ENCODE results near the gene BOLA2.
"Not testable (repeated sequence)": the region's sequence is repeated elsewhere in the genome, so short reads cannot be mapped to it uniquely, and the experiment has no call there.

Gene BOLA2

DNA sequence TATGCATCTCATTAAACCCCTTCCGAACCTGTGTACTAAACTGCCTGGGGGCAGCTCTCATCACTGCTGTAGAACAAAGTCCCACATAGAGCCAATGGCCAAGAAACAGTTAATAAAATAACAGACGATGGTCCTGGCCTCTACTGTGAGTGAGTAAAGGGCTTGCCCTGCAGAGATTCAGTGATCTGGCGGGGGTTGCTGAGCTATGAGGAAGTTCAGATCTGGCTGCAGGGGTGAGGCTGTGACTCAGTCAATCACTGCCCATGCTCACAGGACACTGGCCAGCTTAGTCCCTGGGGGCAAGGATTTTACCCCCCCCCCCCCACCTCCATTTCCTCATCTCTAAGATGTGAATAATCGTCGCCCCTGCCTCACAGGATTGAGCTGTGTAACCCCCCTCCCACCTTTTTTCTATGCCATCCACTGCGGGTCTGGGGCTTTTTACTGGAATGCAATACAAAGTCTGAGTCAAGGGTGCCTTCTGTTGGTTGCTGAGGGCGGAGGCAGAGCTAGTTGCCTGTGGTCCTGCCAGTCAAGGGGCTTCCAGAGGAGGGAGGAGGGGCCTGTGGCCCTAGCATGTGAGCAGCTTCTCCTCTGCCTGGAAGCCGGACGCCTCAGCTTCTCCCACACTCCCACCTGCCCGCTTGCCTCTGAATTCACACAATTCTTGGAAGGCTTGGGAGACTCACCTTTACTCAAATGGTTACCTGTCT, 13.7 kb upstream of the BOLA2 start:
- H3K4me3 ChIP-seq (ENCODE audit: insufficient read depth in 1 of 2, low read depth in 1 of 2, low read length in 2 of 2); H3K9me3 ChIP-seq (ENCODE audit: control insufficient read depth, low read length); H2BK5ac ChIP-seq (ENCODE audit: low read depth, low read length, poor library complexity, severe bottlenecking); H4K8ac ChIP-seq (ENCODE audit: low read length); H4K91ac ChIP-seq (ENCODE audit: low read length); H2BK120ac ChIP-seq (ENCODE audit: low read depth, low read length); H2BK15ac ChIP-seq (ENCODE audit: low read depth, poor library complexity, severe bottlenecking); H3K4ac ChIP-seq (ENCODE audit: low read depth in 1 of 2, low read length in 2 of 2); H3K4me1 ChIP-seq (ENCODE audit: control insufficient read depth, insufficient read depth, low read depth, low read length); H3K79me1 ChIP-seq (replicated peaks; ENCODE audit: low read length, poor library complexity, severe bottlenecking); DNase-seq; H3K23ac ChIP-seq (ENCODE audit: low read length in 2 of 2); H2AK5ac ChIP-seq (ENCODE audit: low read length, severe bottlenecking); H2AFZ ChIP-seq (ENCODE audit: low read depth, low read length); H3K9ac ChIP-seq (ENCODE audit: low read length); H3K18ac ChIP-seq (ENCODE audit: low read depth in 1 of 2, low read length in 2 of 2); H3K36me3 ChIP-seq (ENCODE audit: control insufficient read depth in 1 of 2, insufficient read depth in 2 of 2, low read depth in 1 of 2, low read length in 2 of 2); H3K27me3 ChIP-seq (ENCODE audit: control insufficient read depth in 1 of 2, insufficient read depth in 1 of 2, low read length in 2 of 2); H2BK12ac ChIP-seq (ENCODE audit: low read length in 2 of 2); H3K14ac ChIP-seq (ENCODE audit: low read length in 2 of 2); H3K27ac ChIP-seq (ENCODE audit: low read length, poor library complexity, severe bottlenecking); H3K4me2 ChIP-seq (ENCODE audit: low read length, poor library complexity, severe bottlenecking): not testable (repeated sequence)
- WGBS: no CpG with 5 or more reads among the region's 10 CpGs

DNA sequence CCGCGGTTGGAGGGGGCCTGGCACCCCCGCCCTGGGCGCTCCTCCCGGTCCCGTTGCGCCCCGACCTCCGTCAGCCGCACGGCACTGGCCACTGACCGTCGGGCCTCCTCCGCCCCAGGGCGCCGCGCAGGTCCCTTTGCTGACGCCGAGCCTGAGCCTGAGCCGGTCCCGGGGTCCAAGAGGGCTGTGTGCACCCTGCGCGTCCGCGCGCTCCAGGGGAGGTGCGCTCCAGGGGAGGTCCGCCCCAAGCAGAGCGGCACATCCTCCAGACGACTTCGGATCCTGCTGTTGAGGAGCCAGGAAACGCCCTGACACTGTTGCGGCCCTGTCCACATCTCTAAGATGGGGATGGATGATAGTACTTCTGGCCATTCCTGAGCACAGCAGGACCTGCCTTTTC, 12.8 kb upstream of the BOLA2 start:
- not testable (repeated sequence) for H3K36me3 ChIP-seq (ENCODE audit: control insufficient read depth in 1 of 2, insufficient read depth in 2 of 2, low read depth in 1 of 2, low read length in 2 of 2)

DNA sequence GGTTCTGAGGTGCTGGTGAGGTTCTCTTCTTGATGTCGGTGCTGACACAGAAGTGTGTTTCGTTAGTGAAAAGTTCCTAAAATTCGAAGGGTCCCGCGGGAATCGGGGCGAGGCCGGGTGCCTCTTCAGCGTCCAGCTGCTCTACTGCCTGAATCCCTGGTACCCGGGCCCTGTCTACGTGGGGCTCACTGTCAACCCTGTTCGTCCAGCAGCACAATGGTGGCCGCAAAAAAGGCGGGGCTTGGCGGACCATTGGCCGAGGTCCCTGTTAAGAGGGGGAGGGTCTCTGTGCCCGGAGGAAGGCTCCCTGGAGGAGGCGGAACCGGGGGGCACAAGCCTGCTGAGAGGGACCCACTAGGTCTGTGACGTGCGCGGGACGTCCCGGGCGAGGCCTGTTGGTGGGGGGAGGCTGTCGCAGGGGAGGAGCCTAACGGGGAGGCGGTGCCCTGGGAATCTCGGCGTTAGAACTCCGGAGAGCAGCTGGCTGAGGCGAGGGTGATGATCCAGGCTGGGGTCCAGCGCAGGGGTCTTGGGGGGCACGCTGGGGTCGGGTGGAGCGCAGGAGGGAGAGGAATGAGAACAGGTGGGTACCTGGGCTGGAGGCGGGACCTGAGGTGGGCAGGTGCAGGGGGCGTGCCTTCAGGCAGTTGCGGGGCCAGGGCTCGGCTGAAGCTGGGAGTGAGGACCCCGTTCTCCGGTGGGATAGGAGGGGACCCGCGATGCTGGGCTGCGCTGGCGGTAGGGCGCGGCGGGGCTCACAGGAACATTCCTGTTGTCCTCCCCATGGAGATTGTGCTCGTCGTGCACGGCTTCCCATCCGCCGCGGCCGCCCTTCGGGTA, 12.1 kb upstream of the BOLA2 start:
- H2BK120ac ChIP-seq (ENCODE audit: low read depth, low read length); H2BK12ac ChIP-seq (ENCODE audit: low read length in 2 of 2); H3K27ac ChIP-seq (ENCODE audit: low read length, poor library complexity, severe bottlenecking); H3K9me3 ChIP-seq (ENCODE audit: control insufficient read depth, low read length); H3K79me1 ChIP-seq (replicated peaks; ENCODE audit: low read length, poor library complexity, severe bottlenecking); H3K4me2 ChIP-seq (ENCODE audit: low read length, poor library complexity, severe bottlenecking); H3K27me3 ChIP-seq (ENCODE audit: control insufficient read depth in 1 of 2, insufficient read depth in 1 of 2, low read length in 2 of 2); DNase-seq; H3K9ac ChIP-seq (ENCODE audit: low read length); H3K4me1 ChIP-seq (ENCODE audit: control insufficient read depth, insufficient read depth, low read depth, low read length); H4K91ac ChIP-seq (ENCODE audit: low read length); H2AK5ac ChIP-seq (ENCODE audit: low read length, severe bottlenecking); H3K14ac ChIP-seq (ENCODE audit: low read length in 2 of 2); H3K4me3 ChIP-seq (ENCODE audit: insufficient read depth in 1 of 2, low read depth in 1 of 2, low read length in 2 of 2); H3K18ac ChIP-seq (ENCODE audit: low read depth in 1 of 2, low read length in 2 of 2); H2AFZ ChIP-seq (ENCODE audit: low read depth, low read length); H3K23ac ChIP-seq (ENCODE audit: low read length in 2 of 2); H4K8ac ChIP-seq (ENCODE audit: low read length); H2BK5ac ChIP-seq (ENCODE audit: low read depth, low read length, poor library complexity, severe bottlenecking); H2BK15ac ChIP-seq (ENCODE audit: low read depth, poor library complexity, severe bottlenecking); H3K36me3 ChIP-seq (ENCODE audit: control insufficient read depth in 1 of 2, insufficient read depth in 2 of 2, low read depth in 1 of 2, low read length in 2 of 2); H3K4ac ChIP-seq (ENCODE audit: low read depth in 1 of 2, low read length in 2 of 2): not testable (repeated sequence)
- WGBS: no CpG with 5 or more reads among the region's 57 CpGs

More for the DNA sequence above, 12.8 kb upstream of the BOLA2 start:
- not testable (repeated sequence) for H3K14ac ChIP-seq (ENCODE audit: low read length in 2 of 2); H2AK5ac ChIP-seq (ENCODE audit: low read length, severe bottlenecking); H3K27me3 ChIP-seq (ENCODE audit: control insufficient read depth in 1 of 2, insufficient read depth in 1 of 2, low read length in 2 of 2); H3K4me1 ChIP-seq (ENCODE audit: control insufficient read depth, insufficient read depth, low read depth, low read length); H4K8ac ChIP-seq (ENCODE audit: low read length); H3K4me2 ChIP-seq (ENCODE audit: low read length, poor library complexity, severe bottlenecking); H4K91ac ChIP-seq (ENCODE audit: low read length); H3K79me1 ChIP-seq (replicated peaks; ENCODE audit: low read length, poor library complexity, severe bottlenecking); H2BK15ac ChIP-seq (ENCODE audit: low read depth, poor library complexity, severe bottlenecking); H3K4me3 ChIP-seq (ENCODE audit: insufficient read depth in 1 of 2, low read depth in 1 of 2, low read length in 2 of 2); H3K9ac ChIP-seq (ENCODE audit: low read length); H3K27ac ChIP-seq (ENCODE audit: low read length, poor library complexity, severe bottlenecking); H2BK12ac ChIP-seq (ENCODE audit: low read length in 2 of 2); H2BK120ac ChIP-seq (ENCODE audit: low read depth, low read length); H2AFZ ChIP-seq (ENCODE audit: low read depth, low read length); DNase-seq; H3K4ac ChIP-seq (ENCODE audit: low read depth in 1 of 2, low read length in 2 of 2); H3K23ac ChIP-seq (ENCODE audit: low read length in 2 of 2); H2BK5ac ChIP-seq (ENCODE audit: low read depth, low read length, poor library complexity, severe bottlenecking); H3K18ac ChIP-seq (ENCODE audit: low read depth in 1 of 2, low read length in 2 of 2); H3K9me3 ChIP-seq (ENCODE audit: control insufficient read depth, low read length)
- no CpG with 5 or more reads among the region's 33 CpGs for WGBS

DNA sequence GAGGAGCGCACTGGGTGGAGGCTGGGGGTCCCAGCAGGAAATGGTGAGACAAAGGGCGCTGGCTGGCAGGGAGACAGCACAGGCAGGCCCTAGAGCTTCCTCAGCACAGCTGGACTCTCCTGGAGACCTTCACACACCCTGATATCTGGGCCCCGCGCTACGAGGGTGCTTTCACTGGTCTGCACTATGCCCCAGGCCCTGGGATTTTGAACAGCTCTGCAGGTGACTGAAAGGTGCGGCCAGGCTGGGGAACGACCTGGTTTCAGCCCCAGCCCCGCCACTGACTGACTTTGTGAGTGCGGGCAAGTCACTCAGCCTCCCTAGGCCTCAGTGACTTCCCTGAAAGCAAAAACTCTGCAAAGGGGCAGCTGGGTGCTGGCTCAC, 6.5 kb upstream of the BOLA2 start:
- H3K27ac ChIP-seq (ENCODE audit: low read length, poor library complexity, severe bottlenecking); H4K8ac ChIP-seq (ENCODE audit: low read length); H2AK5ac ChIP-seq (ENCODE audit: low read length, severe bottlenecking); H3K4me3 ChIP-seq (ENCODE audit: insufficient read depth in 1 of 2, low read depth in 1 of 2, low read length in 2 of 2); H4K91ac ChIP-seq (ENCODE audit: low read length); H2BK120ac ChIP-seq (ENCODE audit: low read depth, low read length); H3K23ac ChIP-seq (ENCODE audit: low read length in 2 of 2); DNase-seq; H3K9me3 ChIP-seq (ENCODE audit: control insufficient read depth, low read length); H3K4ac ChIP-seq (ENCODE audit: low read depth in 1 of 2, low read length in 2 of 2); H3K18ac ChIP-seq (ENCODE audit: low read depth in 1 of 2, low read length in 2 of 2); H2AFZ ChIP-seq (ENCODE audit: low read depth, low read length); H2BK5ac ChIP-seq (ENCODE audit: low read depth, low read length, poor library complexity, severe bottlenecking); H2BK12ac ChIP-seq (ENCODE audit: low read length in 2 of 2); H3K79me1 ChIP-seq (replicated peaks; ENCODE audit: low read length, poor library complexity, severe bottlenecking); H3K4me2 ChIP-seq (ENCODE audit: low read length, poor library complexity, severe bottlenecking); H3K27me3 ChIP-seq (ENCODE audit: control insufficient read depth in 1 of 2, insufficient read depth in 1 of 2, low read length in 2 of 2); H3K4me1 ChIP-seq (ENCODE audit: control insufficient read depth, insufficient read depth, low read depth, low read length); H3K14ac ChIP-seq (ENCODE audit: low read length in 2 of 2); H3K9ac ChIP-seq (ENCODE audit: low read length); H3K36me3 ChIP-seq (ENCODE audit: control insufficient read depth in 1 of 2, insufficient read depth in 2 of 2, low read depth in 1 of 2, low read length in 2 of 2); H2BK15ac ChIP-seq (ENCODE audit: low read depth, poor library complexity, severe bottlenecking): not testable (repeated sequence)
- no CpG with 5 or more reads among the region's 9 CpGs for WGBS

All from mesenchymal stem cell (in vitro differentiated cells and primary cell).